Memory B cell (primary cell): ENCODE data around the gene BMP4.
"Not testable (repeated sequence)": the region's sequence is repeated elsewhere in the genome, so short reads cannot be mapped to it uniquely, and the experiment has no call there.

Source experiments
- ATAC-seq: fragments of 150-1000 bp; cut with Tn5 transposase; 2 replicates; pipeline ENCODE4 v1.10.0; 2021; ENCODE audit warnings: low read depth, mild to moderate bottlenecking, moderate library complexity
- DNase-seq, 2 donors: peaks; one replicate each; pipeline ENCODE4 v3.0.0; 2022; ENCODE audit warnings: low spot score in 2 of 2
- H3K27ac Mint-ChIP-seq: one replicate; pipeline ENCODE4 v1.8.0; 2022; ENCODE audit warnings: mild to moderate bottlenecking, moderate library complexity, mixed read lengths
- H3K27me3 Mint-ChIP-seq: one replicate; pipeline ENCODE4 v1.8.0; 2022; ENCODE audit warnings: mixed read lengths
- H3K36me3 Mint-ChIP-seq: one replicate; pipeline ENCODE4 v1.8.0; 2022; ENCODE audit warnings: mild to moderate bottlenecking, mixed read lengths
- H3K4me1 Mint-ChIP-seq: one replicate; pipeline ENCODE4 v1.8.0; 2022; ENCODE audit warnings: mixed read lengths
- H3K4me3 Mint-ChIP-seq: one replicate; pipeline ENCODE4 v1.8.0; 2022; ENCODE audit warnings: mild to moderate bottlenecking, moderate library complexity, mixed read lengths
- H3K9me3 Mint-ChIP-seq: one replicate; pipeline ENCODE4 v1.8.0; 2022; ENCODE audit warnings: mixed read lengths

Gene BMP4

DNA sequence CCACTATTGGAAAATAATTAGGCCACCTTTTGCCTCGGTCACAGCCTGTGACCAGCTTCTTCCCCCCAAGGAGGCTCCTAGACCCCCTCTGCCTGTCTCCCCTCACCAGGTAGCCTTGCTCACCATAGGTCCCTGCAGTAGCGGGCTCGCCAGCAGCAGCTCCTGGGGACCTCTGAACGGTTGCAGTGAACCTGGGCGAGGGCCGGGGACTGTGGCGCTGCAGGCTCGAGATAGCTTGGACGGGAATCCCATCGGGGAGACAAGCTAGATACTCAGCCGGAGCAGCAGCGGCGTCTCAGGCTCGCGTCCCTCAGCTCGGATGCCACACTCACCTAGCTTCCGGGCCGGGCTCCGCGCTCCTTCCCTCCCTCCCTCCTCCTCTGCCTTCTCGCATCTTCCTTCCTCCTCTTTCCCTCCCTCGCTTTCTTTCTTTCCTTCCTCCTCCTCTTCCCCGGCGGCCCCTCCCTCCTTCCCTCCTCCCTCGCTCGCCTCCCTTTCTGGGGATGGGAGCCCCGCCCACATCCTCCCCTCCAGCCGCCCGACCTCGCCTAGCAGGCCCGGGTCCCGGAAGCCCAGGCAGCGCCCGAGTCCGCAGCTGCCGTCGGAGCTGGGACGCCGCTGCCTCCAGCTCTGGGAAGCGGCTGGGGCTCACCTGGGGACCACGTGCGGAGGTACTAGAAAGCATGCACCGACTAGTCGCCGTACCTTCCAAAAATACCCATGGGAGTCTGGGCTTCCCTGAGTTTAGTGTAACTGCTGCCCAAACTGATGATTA is at the start of gene BMP4:
TSS of gene BMP4 (minus strand) at position 399 of the 775 bp plus-strand sequence. CDS start 4,603 bp downstream, outside the sequence.
- Mint-ChIP-seq H3K4me1 (peaks cover 15% of the 10 kb centered on the region), H3K4me3 (peak within 1 kb of the TSS; percentile 60), H3K9me3 (no peaks in the 10 kb centered on the region), H3K27ac (no peak within 1 kb of the TSS), H3K36me3 (no peaks in the 10 kb centered on the region), H3K27me3 (peaks cover 21% of the 10 kb centered on the region)
- no peak for DNase-seq
- no peak for ATAC-seq

DNA sequence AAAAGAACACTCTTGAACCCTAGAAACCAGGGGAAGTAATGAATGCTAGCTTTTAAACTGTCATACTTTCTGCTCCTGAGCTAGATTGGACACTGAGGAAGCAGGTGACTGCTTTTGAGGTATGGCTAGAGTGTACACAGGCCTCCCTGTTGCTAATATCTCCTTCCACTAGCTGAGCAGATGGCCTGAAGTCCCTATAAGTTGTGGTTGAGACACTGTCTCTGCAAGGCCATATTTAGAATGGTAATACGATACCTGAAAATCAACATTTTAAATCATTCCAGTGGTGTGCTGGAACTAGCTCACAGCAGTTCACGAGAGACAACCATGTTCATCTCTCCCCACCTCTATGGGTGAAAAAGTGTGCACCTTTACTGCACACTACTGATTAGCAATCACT is 46.4 kb upstream of the BMP4 start:
- Mint-ChIP-seq H3K27me3 (no peaks in the 10 kb centered on the region), H3K4me1 (no peaks in the 10 kb centered on the region), H3K4me3 (no peak overlapping the region), H3K27ac (no peak overlapping the region), H3K9me3 (peaks cover 7% of the 10 kb centered on the region), H3K36me3 (no peaks in the 10 kb centered on the region)
- no peak for DNase-seq
- ATAC-seq, result no peak

DNA sequence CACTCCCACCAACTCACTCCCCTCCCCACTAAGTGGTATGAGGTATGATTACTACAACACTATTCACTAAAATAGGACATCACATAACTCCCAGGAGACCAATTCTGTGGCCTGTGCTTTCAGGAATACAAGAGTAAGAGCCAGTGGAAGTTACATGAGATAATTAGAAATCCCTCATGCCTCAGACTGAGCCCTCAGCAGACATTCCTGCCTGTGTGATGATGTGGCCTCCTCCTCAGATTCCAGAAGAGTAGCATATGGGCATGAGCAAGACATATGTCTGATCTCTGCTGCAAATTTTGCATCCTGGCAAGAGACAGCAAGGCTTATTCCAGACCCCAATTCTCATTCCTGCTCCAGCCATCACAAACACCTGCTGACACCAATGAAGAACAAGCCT is 46.0 kb upstream of the BMP4 start:
- Mint-ChIP-seq H3K4me1 (no peaks in the 10 kb centered on the region), H3K27me3 (no peaks in the 10 kb centered on the region), H3K4me3 (no peak overlapping the region), H3K36me3 (no peaks in the 10 kb centered on the region), H3K27ac (no peak overlapping the region), H3K9me3 (peaks cover 7% of the 10 kb centered on the region)
- DNase-seq (no peak), ATAC-seq (no peak)

DNA sequence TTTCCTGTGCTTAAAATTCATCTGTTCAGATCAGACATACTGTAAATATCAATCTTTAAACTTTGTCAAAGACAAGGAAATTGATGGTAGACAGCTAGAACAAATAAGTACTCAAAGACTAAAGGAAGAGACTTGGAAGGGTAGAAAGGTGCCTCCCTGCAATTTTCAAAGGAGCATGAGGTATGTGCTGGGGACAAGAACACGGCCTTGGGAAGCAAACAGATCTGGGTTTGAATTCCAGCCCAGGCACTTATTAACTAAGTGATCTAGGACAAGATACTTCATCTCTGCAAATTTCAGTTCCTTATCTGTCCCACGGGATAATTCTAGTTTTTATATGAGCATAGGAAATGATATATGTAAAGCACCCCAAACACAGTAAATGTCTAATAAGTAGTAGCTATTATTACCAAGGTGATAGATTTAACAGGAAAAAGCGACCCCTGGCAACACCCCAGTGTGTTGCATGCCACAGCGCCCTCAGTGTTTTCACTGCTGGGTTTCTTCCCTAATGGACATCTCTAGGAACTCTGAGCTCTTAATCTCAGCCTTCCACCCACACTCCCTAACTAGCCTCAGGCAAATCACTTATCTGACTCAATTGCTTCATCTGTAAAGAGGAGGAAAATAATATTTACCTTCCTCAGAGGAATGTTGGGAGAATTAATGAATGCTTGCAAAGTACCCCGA is 44.7 kb upstream of the BMP4 start:
- H3K36me3 Mint-ChIP-seq, result no peaks in the 10 kb centered on the region
- H3K27me3 Mint-ChIP-seq, result no peaks in the 10 kb centered on the region
- peaks cover 3% of the 10 kb centered on the region for H3K9me3 Mint-ChIP-seq
- H3K4me3 Mint-ChIP-seq, result no peak overlapping the region
- DNase-seq (no peak), ATAC-seq (no peak)
- no peak overlapping the region for H3K27ac Mint-ChIP-seq
- no peaks in the 10 kb centered on the region for H3K4me1 Mint-ChIP-seq

DNA sequence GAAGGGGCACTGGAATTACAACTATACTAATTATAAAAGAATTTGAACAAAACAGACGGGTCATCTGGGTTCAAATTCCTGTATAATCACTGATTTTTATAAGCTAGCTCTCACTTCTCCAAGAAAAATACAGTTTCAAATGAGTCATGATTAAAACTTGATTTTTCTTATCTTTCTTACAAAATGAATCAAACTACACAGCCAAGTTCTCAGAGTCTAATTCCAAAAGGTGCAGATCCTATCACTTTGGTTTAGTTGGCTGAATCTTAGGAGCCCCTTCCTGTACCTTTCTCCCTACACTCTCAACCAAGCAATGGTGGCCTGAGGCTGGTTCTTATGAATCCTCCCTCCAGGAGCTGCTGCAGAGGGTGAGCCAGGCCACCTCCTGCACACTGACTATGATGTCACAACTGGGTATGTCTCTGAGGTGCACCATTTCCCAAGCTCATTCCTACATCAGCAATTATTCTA is 43.8 kb upstream of the BMP4 start:
- no peak for DNase-seq
- no peak for ATAC-seq
- Mint-ChIP-seq H3K36me3 (no peaks in the 10 kb centered on the region), H3K27ac (no peak overlapping the region), H3K4me1 (no peaks in the 10 kb centered on the region), H3K4me3 (no peak overlapping the region), H3K27me3 (no peaks in the 10 kb centered on the region), H3K9me3 (no peaks in the 10 kb centered on the region)

DNA sequence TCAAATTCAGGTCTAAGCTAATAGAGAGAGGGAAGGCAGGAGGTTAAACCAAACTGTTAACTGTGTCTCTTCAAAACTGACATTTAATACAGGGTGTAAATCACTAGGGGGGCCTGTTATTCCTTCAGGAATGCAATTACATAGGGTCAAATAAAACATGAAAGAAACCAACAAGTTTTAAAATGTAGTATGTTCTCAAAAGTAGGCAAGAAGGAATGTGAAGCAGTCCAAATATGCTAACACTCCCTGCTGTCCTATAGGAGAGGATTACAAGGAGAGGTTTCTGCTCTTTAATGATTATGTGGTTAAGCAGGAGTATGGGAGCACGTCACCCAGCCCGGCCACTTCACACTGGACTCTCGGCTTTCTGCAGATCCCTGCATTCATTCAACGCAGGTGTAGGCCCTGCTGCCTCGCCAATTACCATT is 42.5 kb upstream of the BMP4 start:
- H3K4me3 Mint-ChIP-seq, result no peak overlapping the region
- H3K27ac Mint-ChIP-seq, result no peak overlapping the region
- ATAC-seq, result no peak
- no peaks in the 10 kb centered on the region for H3K27me3 Mint-ChIP-seq
- H3K36me3 Mint-ChIP-seq, result no peaks in the 10 kb centered on the region
- no peaks in the 10 kb centered on the region for H3K4me1 Mint-ChIP-seq
- DNase-seq, result no peak
- no peaks in the 10 kb centered on the region for H3K9me3 Mint-ChIP-seq

DNA sequence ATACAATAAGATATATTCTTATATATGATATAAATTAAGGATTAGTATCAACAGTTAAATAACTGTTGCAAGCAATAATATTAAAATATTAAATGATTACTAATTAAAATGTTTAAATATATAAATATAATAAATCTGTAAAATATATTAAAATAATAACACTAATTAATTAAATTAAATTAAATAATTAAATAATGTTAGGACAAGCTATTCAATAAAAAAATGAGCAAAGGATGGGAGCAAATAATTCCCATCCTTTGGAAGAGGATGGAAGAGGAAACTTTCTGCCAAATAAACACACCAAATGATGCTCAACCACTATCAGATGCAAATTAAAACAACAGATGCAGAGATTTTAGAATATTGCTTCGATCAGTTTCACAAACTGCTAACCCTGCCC is 39.4 kb upstream of the BMP4 start:
- H3K9me3 Mint-ChIP-seq, result no peaks in the 10 kb centered on the region
- no peaks in the 10 kb centered on the region for H3K36me3 Mint-ChIP-seq
- H3K27ac Mint-ChIP-seq, result no peak overlapping the region
- H3K4me1 Mint-ChIP-seq, result no peaks in the 10 kb centered on the region
- ATAC-seq (no peak), DNase-seq (no peak)
- H3K27me3 Mint-ChIP-seq, result peaks cover 2% of the 10 kb centered on the region
- H3K4me3 Mint-ChIP-seq, result no peak overlapping the region

DNA sequence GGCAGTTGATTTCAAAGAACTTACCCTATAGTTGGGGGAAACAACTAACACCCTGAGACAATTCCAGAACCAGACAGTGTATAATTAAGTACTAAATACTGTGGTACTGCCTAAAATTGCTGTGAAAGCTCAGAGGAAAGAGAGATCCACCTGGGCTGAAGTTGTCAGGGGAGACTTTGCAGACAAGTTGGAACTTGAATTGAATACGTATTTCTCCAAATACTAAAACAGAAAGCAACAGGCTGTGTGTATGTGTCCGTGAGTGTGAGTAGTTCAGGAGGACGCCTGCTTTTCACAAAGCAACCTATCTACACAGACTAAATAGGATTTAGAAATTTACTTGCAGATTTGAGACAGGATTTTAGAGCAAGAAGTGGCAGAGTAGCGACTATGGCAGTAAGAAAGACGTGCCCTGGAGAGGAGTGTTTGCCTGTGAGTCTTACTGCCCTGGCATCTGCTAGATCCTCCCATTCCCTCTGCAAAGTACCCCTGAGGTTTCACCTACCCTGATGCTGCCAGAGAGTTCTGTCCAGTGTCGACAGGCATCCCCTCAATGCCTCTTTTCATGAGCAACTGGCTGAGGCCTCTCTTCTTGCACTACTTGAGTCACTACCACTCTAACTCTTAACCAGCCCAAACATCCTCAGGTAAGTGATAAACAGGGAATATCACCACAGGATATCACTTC is 37.4 kb upstream of the BMP4 start:
- Mint-ChIP-seq H3K27ac (no peak overlapping the region), H3K4me1 (no peaks in the 10 kb centered on the region), H3K27me3 (peaks cover 2% of the 10 kb centered on the region), H3K36me3 (no peaks in the 10 kb centered on the region), H3K9me3 (no peaks in the 10 kb centered on the region), H3K4me3 (no peak overlapping the region)
- ATAC-seq (no peak), DNase-seq (no peak)

DNA sequence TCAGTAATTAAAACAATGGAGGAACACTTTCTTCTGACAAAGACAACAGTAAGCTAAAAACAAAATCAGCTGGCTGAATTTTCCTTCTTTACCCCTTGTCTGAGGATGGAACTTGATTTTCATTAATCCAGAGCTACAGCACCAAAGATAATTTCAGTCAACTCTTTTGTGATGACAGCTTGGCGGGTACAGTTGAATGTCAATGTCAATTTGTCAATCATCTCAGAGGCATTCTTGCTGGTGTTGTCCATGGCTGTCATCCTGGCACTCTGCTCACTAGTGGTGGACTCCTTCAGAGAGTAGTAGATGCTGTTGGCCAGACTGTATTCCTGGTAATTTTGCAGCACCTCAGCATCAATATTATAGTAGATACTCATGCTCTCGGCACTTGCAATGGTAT is 34.4 kb upstream of the BMP4 start:
- peaks cover 2% of the 10 kb centered on the region for H3K27me3 Mint-ChIP-seq
- H3K4me1 Mint-ChIP-seq, result no peaks in the 10 kb centered on the region
- no peaks in the 10 kb centered on the region for H3K36me3 Mint-ChIP-seq
- H3K9me3 Mint-ChIP-seq, result peaks cover 4% of the 10 kb centered on the region
- no peak for DNase-seq
- no peak overlapping the region for H3K27ac Mint-ChIP-seq
- no peak for ATAC-seq
- H3K4me3 Mint-ChIP-seq, result no peak overlapping the region

DNA sequence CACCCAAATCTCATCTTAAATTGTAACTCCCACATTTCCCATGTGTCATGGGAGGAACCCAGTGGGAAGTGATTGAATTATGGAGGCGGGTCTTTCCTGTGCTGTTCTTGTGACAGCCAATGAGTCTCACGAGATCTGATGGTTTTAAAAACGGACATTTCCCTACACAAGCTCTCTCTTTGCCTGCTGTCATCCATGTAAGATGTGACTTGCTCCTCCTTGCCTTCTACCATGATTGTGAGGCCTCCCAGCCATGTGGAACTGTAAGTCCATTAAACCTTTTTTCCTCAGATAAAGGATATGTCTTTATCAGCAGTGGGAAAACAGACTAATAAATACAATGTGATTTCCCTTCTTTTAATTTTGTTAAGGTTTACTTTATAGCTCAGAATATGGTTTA is 30.1 kb upstream of the BMP4 start:
- not testable (repeated sequence) for DNase-seq, H3K27ac Mint-ChIP-seq, ATAC-seq, H3K4me3 Mint-ChIP-seq, H3K4me1 Mint-ChIP-seq, H3K27me3 Mint-ChIP-seq, H3K36me3 Mint-ChIP-seq
- peaks cover 15% of the 10 kb centered on the region for H3K9me3 Mint-ChIP-seq

DNA sequence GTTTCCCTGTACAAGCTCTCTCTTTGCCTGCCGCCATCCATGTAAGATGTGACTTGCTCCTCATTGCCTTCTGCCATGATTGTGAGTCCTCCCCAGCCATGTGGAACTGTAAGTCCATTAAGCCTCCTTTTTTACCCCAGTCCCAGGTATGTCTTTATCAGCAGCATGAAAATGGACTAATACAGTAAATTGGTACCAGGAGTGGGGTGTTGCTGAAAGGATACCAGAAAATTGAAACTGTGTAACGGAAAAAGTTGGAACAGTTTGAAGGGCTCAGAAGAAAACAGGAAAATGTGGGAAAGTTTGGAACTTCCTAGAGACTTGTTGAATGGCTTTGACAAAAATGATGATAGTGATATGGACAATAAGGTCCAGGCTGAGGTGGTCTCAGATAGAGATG is 28.3 kb upstream of the BMP4 start:
- H3K4me3 Mint-ChIP-seq, H3K27ac Mint-ChIP-seq, H3K27me3 Mint-ChIP-seq, ATAC-seq, H3K4me1 Mint-ChIP-seq, H3K36me3 Mint-ChIP-seq, DNase-seq: not testable (repeated sequence)
- H3K9me3 Mint-ChIP-seq, result peaks cover 15% of the 10 kb centered on the region

DNA sequence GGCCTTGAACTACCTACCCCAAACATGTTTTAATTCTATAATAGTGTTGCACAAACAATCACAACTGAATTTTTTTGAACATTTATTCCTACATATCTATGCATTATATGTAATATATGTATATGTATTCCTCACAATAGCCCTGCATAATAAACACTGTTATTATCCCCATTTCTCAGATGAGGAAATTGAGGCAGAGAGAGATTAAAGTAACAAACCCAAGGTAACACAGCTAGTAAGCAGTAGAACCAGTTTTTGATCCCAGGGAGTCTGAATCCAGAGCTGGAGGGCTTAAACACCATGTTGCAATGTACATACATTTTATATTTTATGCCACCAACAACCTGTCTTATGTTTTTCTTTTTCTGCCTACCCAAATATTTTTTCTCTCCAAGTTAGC is 26.5 kb upstream of the BMP4 start:
- ATAC-seq, result no peak
- Mint-ChIP-seq H3K9me3 (peaks cover 15% of the 10 kb centered on the region), H3K4me3 (no peak overlapping the region), H3K4me1 (no peaks in the 10 kb centered on the region), H3K36me3 (peaks cover 3% of the 10 kb centered on the region), H3K27ac (no peak overlapping the region), H3K27me3 (no peaks in the 10 kb centered on the region)
- DNase-seq, result no peak

DNA sequence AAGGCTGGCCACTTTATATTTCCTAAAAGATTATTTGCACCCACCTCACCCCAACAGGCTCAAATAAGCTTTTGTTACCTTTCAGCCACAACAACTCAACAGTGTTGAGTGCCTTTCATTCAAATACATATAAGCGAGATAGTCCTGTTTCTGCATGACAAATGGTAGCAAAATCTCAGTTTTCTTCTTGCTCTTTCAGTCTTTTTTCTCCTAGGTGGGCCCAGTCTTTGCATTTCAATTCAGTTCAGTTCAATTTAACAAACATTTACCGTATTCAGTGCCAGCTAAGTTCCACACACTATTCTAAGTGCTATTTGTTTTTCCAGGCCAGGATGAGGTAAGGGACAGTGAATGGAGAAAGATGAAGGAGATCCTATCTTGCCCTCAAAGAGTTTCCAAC is 25.9 kb upstream of the BMP4 start:
- H3K27ac Mint-ChIP-seq, result no peak overlapping the region
- H3K27me3 Mint-ChIP-seq, result no peaks in the 10 kb centered on the region
- peaks cover 15% of the 10 kb centered on the region for H3K9me3 Mint-ChIP-seq
- peaks cover 3% of the 10 kb centered on the region for H3K36me3 Mint-ChIP-seq
- no peaks in the 10 kb centered on the region for H3K4me1 Mint-ChIP-seq
- ATAC-seq, result no peak
- no peak overlapping the region for H3K4me3 Mint-ChIP-seq
- DNase-seq, result no peak
